Loucy (cell line): ENCODE results near the gene DSCAM.

ENCODE experiments used
- H2AFZ ChIP-seq: fragments of 200-600 bp; sonication (generic); 2 replicates; pipeline ENCODE4 v1.6.0; 2016; ENCODE audit warnings: antibody characterized with exemption, mild to moderate bottlenecking, low read length, moderate library complexity
- H3F3A ChIP-seq: fragments of 200-600 bp; 2 replicates; pipeline ENCODE4 v1.6.0; 2016; ENCODE audit warnings: antibody characterized with exemption, low read depth, mild to moderate bottlenecking
- H3K27me3 ChIP-seq: fragments of 200-600 bp; sonication (generic); 2 replicates; pipeline ENCODE4 v1.6.1; 2014; ENCODE audit warnings: low read length, mild to moderate bottlenecking; ENCODE audit not compliant: insufficient read depth, poor library complexity, severe bottlenecking
- H3K36me3 ChIP-seq: fragments of 200-600 bp; sonication (generic); 2 replicates; pipeline ENCODE4 v1.6.1; 2016; ENCODE audit warnings: low read length; ENCODE audit not compliant: insufficient read depth
- H3K4me1 ChIP-seq: fragments of 200-600 bp; sonication (generic); 2 replicates; pipeline ENCODE4 v1.5.1; 2014; ENCODE audit warnings: low read length, mild to moderate bottlenecking; ENCODE audit not compliant: insufficient read depth, poor library complexity, severe bottlenecking
- H3K4me2 ChIP-seq: fragments of 200-600 bp; sonication (generic); 2 replicates; pipeline ENCODE4 v1.6.0; 2014; ENCODE audit warnings: antibody characterized with exemption, low read length, low read depth, mild to moderate bottlenecking; ENCODE audit not compliant: poor library complexity, severe bottlenecking
- H3K4me3 ChIP-seq: fragments of 200-600 bp; sonication (generic); 2 replicates; pipeline ENCODE4 v1.5.1; 2014; ENCODE audit warnings: low read length, mild to moderate bottlenecking, mixed read lengths; ENCODE audit not compliant: poor library complexity, severe bottlenecking
- H3K79me2 ChIP-seq: fragments of 200-600 bp; sonication (generic); 2 replicates; pipeline ENCODE4 v1.6.1; 2014; ENCODE audit warnings: low read length; ENCODE audit not compliant: insufficient read depth
- H3K9ac ChIP-seq: fragments of 200-600 bp; sonication (generic); 2 replicates; pipeline ENCODE4 v1.6.0; 2014; ENCODE audit warnings: mild to moderate bottlenecking, low read depth, low read length, moderate library complexity; ENCODE audit not compliant: poor library complexity, severe bottlenecking
- H3K9me2 ChIP-seq: fragments of 200-600 bp; sonication (generic); replicated peaks from 2 replicates; pipeline ENCODE4 v1.6.1; 2016; ENCODE audit warnings: low read depth, low read length, mixed read lengths
- H3K9me3 ChIP-seq: fragments of 200-600 bp; sonication (generic); 2 replicates; pipeline ENCODE4 v1.6.1; 2014; ENCODE audit warnings: mild to moderate bottlenecking, antibody characterized with exemption, low read length, low read depth; ENCODE audit not compliant: insufficient read depth
- H4K20me1 ChIP-seq: fragments of 200-600 bp; sonication (generic); 2 replicates; pipeline ENCODE4 v1.6.0; 2014; ENCODE audit warnings: antibody characterized with exemption, low read length, mild to moderate bottlenecking; ENCODE audit not compliant: insufficient read depth, poor library complexity, severe bottlenecking
- CTCF ChIP-seq: fragments of 200-600 bp; sonication (generic); conservative IDR thresholded peaks from 2 replicates; pipeline ENCODE4 v1.5.1; 2014; ENCODE audit warnings: mild to moderate bottlenecking, antibody characterized with exemption, low read length
- EZH2phosphoT487 ChIP-seq: fragments of 200-600 bp; IDR thresholded peaks from 2 replicates; pipeline ENCODE4 v1.6.1; 2018; ENCODE audit warnings: antibody characterized with exemption, mild to moderate bottlenecking, moderate library complexity, borderline replicate concordance

The DSCAM gene

GRCh38 chr21:40845441-40845995 is 1.4 kb downstream of the DSCAM start:
- TF ChIP-seq EZH2phosphoT487 = no peak
- no peak for TF ChIP-seq CTCF
- H3K4me2 ChIP-seq = no peak overlapping the region

GRCh38 chr21:40844935-40845334 is 2.0 kb downstream of the DSCAM start:
- no peaks in the 10 kb centered on the region for H3K27me3 ChIP-seq
- no peaks in the 10 kb centered on the region; the same call in 1 of the 2 replicates for H3K9me3 ChIP-seq

More at GRCh38 chr21:40845441-40845995, 1.4 kb downstream of the DSCAM start:
- no peaks in the 10 kb centered on the region for H3K9me2 ChIP-seq
- no peaks in the 10 kb centered on the region for H3K27me3 ChIP-seq
- H4K20me1 ChIP-seq = no peaks in the 10 kb centered on the region
- H3K9ac ChIP-seq = no peak overlapping the region
- no peak overlapping the region for H2AFZ ChIP-seq
- H3K79me2 ChIP-seq = no peaks in the 10 kb centered on the region
- no peaks in the 10 kb centered on the region for H3K4me1 ChIP-seq
- no peaks in the 10 kb centered on the region for H3F3A ChIP-seq
- H3K4me3 ChIP-seq = no peak overlapping the region
- H3K9me3 ChIP-seq = no peaks in the 10 kb centered on the region; the same call in 1 of the 2 replicates
- no peaks in the 10 kb centered on the region for H3K36me3 ChIP-seq

GRCh38 chr21:40842197-40842552 is 4.8 kb downstream of the DSCAM start:
- Histone ChIP-seq H3K27me3 (no peaks in the 10 kb centered on the region), H3K4me1 (no peaks in the 10 kb centered on the region), H3K9me2 (no peaks in the 10 kb centered on the region), H3K4me2 (no peak overlapping the region), H2AFZ (no peak overlapping the region), H3K36me3 (no peaks in the 10 kb centered on the region), H3K79me2 (no peaks in the 10 kb centered on the region), H3K9me3 (no peaks in the 10 kb centered on the region), H3F3A (no peaks in the 10 kb centered on the region), H3K4me3 (no peak overlapping the region), H4K20me1 (no peaks in the 10 kb centered on the region), H3K9ac (no peak overlapping the region)
- TF ChIP-seq EZH2phosphoT487 (no peak), CTCF (no peak)

More at GRCh38 chr21:40844935-40845334, 2.0 kb downstream of the DSCAM start:
- no peak for TF ChIP-seq EZH2phosphoT487
- no peak for TF ChIP-seq CTCF
- no peak overlapping the region for H2AFZ ChIP-seq
- H3K4me1 ChIP-seq = no peaks in the 10 kb centered on the region
- no peaks in the 10 kb centered on the region for H3K9me2 ChIP-seq
- no peaks in the 10 kb centered on the region for H3K36me3 ChIP-seq
- no peak overlapping the region for H3K9ac ChIP-seq
- no peak overlapping the region for H3K4me3 ChIP-seq
- H4K20me1 ChIP-seq = no peaks in the 10 kb centered on the region
- H3K4me2 ChIP-seq = no peak overlapping the region
- no peaks in the 10 kb centered on the region for H3F3A ChIP-seq
- no peaks in the 10 kb centered on the region for H3K79me2 ChIP-seq
